Fibroblast of skin of scalp (primary cell): Measurements from ENCODE around the gene DHRS4L2.
"Not testable (repeated sequence)": the region's sequence is repeated elsewhere in the genome, so short reads cannot be mapped to it uniquely, and the experiment has no call there.

Experiments used
- DNase-seq: peaks from one replicate; pipeline ENCODE4 v3.0.0-alpha.2; 2013

DHRS4L2 gene

DNA sequence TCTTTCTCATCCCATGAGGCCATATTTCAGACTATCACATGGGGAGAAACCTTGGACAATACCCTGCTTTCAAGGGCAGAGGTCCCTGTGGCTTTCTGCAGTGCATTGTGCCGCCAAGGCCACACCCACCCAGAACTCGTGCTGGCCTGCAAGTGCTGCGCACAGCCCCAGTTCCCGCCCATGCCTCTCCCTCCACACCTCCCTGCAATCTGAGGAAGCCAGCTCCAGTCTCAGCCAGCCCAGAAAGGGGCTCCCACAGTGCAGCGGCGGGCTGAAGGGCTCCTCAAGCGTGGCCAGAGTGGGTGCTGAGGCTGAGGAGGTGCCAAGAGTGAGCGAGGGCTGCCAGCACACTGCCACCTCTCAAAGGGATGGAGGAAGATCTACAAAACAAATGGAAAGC, 15.6 kb upstream of the DHRS4L2 start:
- not testable (repeated sequence) for DNase-seq

DNA sequence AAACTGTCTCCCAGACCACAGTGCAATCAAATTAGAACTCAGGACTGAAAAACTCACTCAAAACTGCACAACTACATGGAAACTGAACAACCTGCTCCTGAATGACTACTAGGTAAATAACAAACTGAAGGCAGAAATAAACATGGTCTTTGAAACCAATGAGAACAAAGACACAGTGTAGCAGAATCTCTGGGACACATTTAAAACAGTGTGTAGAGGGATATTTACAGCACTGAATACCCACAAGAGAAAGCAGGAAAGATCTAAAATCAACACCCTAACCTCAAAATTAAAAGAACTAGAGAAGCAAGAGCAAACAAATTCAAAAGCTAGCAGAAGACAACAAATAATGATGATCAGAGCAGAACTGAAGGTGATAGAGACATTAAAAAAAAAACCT, 14.7 kb upstream of the DHRS4L2 start:
- DNase-seq = not testable (repeated sequence)

DNA sequence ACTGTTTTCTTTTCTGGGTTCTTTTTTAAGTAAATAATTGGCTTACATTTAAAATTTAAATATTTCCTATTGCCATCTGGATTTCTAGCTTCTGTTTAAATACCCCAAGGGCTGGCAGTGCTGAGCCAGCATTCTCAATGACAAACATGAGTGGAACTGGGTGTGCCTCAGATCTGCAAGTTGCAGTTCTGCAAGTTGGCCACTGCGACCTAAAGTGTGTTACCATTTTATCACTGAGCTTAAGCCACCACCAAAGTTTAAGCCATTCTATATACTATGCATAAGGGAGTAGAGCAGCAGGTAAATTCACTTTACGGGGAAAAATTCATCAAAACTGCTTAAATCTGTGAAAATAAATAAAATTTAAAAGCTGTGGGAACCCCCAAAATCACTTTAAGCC, 11.5 kb upstream of the DHRS4L2 start:
- DNase-seq = not testable (repeated sequence)

DNA sequence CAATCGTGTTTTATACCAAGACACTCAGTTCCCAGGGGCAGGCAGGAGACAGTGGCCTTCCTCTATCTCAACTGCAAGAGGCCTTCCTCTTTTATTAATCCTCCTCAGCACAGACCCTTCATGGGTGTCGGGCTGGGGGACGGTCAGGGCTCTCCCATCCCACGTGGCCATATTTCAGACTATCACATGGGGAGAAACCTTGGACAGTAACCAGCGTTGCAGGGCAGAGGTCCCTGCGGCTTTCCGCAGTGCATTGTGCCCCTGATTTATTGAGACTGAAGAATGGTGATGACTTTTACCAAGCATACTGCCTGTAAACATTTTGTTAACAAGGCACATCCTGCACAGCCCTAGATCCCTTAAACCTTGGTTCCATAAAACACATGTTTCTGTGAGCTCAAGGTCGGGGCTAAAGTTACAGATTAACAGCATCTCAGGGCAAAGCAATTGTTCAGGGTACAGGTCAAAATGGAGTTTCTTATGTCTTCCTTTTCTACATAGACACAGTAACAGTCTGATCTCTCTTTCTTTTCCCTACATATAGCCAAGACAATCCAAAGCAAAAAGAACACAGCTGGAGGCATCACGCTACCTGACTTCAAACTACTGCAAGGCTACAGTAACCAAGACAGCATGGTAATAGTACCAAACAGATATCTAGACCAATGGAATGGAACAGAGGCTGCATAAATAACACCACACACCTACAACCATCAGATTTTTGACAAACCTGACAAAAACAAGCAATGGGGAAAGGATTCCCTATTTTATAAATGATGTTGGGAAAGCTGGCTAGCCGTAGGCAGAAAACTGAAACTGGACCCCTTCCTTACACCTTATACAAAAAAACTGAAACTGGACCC, 6.5 kb upstream of the DHRS4L2 start:
- DNase-seq = not testable (repeated sequence)

DNA sequence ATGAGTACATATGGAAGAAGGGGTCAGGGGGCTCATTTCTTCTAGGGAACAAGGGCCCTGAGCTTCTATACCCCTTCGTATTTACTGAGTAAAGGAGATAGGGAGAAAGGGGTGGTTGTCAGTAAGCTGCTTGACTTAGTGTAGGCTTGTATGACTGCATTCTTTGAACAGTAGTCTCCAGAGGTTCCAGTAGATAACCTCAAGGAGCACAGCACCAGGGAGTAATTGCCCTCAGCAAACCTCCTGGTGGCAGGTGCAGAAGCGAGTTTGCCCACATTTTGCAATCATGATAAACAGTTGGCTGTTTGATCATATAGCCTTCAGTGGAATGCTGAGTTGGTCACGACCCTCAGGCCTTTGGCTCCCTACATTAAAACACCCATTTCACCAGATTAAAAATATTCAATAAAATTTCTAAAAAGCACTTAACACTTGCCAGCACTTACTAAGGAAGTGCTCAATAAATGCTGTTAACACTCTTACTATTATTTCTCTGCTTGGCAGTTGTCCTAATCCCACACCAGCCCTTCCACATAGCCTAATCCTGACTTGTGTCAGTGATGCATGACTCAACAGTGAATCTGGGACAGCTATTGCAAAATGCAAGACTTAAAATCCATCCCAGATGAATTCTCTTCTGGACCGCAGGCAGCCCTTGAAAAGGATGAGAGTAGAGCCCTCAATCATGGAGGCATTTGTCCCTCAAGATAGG, 3.7 kb upstream of the DHRS4L2 start:
- peak; percentile 93 for DNase-seq

DNA sequence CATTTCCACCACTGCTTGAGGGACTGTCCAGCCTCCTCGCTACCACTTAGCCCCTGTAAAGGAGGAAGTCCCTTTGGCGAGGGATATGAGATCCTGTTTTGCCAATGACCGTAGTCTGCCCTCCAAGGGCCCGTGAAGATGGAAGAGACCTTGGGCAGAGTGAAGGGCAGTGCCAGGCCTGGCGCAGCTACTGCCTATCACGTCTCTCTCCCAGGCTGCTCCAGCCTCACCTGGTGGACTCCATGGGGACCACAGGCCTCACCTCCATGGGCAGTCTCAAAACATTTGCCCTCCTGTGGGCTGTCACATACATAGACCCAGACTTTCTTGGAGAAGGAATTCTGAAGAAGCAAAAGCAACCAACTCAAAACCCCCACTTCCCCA, 514 bp upstream of the DHRS4L2 start:
- not testable (repeated sequence) for DNase-seq

DNA sequence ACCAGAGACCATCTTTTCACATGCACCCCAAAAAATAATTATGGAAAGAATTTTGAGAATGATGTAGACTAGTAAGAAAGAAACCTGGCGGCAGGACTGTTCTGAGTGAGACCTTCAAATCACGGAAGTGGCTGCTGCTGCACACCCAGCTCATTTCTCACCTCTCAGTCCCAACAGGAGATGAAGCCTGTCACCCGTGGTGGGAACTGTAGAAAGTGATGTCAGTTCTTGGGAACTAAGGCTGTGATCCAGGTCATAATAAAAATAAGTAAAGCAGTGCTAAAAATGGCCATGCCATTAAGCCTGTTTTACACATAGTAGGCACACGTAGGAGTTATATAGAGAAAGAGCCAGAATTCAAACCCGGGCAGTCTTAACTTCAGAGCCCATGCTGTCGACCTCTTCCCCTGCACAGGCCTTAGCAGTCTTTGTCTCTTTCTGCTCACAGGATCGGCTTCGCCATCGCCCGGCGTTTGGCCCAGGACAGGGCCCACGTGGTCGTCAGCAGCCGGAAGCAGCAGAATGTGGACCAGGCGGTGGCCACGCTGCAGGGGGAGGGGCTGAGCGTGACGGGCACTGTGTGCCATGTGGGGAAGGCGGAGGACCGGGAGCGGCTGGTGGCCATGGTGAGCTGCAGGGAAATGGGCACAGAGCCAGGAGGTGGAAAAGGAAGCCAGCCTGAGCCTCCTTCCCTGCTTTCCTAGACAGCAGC, 1.2 kb downstream of the DHRS4L2 start:
- DNase-seq = not testable (repeated sequence)

DNA sequence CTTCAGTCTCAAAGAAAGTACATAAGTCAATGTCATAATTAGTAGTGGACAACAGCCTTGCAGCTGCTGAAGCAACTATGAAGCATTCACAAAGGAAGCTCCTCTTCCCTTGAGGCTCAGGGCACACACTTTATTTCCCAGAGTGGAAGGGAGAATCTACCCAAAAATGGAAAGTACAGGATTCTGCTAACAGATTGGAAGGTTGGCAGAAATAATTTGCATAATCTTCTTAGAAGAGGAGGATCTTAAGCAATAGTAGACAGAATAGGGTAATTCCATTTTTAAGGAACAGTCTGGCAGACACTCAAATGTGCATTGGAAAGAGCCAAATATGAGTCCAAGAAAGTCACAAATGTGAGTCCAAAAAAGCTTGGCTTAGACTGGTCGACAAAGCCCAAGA, 2.2 kb downstream of the DHRS4L2 start:
- not testable (repeated sequence) for DNase-seq

DNA sequence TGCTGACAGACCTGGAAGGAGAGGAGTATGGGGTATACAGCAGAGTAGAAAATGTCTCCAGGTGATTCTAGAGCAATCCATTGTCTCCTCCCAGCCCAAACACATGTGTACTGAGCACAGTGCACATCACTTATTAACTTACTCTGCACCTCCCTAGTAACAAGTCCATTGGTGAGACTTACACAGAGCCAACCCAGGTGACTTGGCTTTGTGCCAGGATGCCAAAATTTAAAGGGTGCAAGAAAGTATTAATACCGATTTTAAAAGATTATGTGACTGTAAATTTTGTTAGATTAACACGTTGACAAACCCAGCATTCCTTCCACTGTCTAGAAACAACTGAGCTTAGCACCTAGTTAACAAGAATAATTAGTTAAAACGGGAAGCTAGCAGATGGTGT, 4.3 kb downstream of the DHRS4L2 start:
- DNase-seq = not testable (repeated sequence)

DNA sequence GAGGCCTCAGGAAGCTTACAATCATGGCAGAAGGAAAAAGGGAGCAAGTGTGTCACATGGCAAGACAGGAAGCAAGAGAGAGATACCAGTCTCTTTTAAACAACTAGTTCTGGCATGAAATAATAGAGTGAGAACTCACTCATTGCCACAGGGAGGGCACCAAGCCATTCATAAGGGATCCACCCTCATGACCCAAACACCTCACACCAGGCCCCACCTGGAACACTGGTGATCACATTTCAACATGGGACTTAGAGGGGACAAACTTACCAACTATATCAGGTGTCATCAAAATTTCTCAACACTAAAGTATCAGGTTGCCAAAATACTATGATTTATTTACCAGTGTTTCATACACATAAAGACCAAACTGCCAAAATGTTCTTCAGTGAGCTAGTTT, 7.3 kb downstream of the DHRS4L2 start:
- DNase-seq = not testable (repeated sequence)

DNA sequence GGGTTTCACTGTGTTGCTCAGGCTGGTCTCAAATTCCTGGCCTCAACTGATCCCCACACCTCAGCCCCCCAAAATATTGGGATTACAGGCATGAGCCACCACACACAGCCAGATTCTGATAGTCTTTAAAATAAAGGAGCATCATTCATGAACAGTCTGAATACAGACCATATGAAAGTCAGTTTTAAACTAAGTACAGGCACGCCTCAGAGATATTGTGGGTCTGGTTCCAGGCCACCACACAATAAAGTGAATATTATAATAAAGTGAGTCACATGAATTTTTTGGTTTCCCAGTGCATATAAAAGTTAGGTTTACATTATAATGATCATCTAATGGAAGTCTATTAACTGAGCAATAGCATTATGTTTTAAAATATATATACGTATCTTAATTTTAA, 8.1 kb downstream of the DHRS4L2 start:
- not testable (repeated sequence) for DNase-seq

DNA sequence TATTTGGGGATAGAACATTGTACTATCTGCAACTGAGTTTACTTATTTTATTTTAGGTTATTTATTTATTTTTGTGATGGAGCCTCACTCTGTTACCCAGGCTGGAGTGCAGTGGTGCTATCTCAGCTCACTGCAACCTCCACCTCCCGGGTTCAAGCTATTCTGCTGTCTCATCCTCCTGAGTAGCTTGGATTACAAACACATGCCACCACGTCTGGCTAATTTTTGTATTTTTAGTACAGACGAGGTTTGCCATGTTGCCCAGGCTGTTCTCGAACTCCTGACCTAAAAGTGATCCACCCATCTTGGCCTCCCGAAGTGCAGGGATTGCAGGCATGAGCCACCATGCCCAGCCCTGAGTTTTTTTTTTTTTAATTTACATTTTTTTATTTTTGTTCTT, 10.9 kb downstream of the DHRS4L2 start:
- not testable (repeated sequence) for DNase-seq

DNA sequence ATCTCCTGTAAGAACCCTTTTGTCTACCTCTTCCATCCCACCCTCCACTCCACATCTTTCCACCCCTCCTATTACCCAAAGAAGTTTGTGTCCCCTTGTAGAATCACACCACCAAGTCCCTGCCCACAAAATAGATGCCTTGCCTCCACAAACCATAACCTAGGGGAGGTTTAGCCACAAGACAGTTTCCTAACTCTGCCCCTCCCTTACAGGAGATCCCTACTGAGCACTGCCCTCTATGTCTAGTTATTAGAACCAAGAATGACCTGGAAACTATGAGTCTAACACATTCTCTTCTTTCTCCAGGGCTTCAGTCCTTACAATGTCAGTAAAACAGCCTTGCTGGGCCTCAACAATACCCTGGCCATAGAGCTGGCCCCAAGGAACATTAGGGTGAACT, 12.3 kb downstream of the DHRS4L2 start:
- not testable (repeated sequence) for DNase-seq

DNA sequence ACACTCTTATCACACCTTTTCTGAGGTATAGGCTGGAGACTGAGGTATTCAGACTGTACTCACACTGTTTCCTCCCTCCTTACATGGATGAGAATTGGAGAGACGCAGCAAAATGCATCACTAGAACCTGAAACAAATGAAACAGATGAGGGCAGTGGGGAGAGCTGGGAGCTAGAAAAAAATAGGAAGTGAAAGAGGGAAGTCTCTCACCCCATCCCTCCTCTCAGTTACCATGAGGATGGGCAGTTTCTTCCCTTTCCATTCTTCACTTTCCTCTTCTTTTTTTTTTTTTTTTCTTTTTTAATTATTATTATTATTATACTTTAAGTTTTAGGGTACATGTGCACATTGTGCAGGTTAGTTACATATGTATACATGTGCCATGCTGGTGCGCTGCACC, 12.9 kb downstream of the DHRS4L2 start:
- DNase-seq = not testable (repeated sequence)

DNA sequence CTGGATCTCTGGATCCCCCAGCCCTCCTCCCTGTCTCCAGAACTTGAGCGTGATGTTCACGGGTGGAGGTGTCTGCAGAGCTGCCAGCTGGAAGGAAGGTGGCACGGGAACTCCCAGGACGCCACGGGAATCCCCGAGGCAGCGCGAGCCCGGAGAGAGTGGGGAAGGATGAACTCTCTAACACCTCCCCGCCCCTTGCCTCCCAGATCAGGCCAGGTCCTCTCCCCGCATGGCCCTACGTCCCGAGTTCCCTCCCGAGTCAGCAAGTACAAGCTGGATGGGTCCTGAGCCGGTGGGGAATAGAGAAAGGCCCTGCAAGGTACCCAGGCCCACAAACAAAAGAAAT, 17.7 kb downstream of the DHRS4L2 start:
- not testable (repeated sequence) for DNase-seq

DNA sequence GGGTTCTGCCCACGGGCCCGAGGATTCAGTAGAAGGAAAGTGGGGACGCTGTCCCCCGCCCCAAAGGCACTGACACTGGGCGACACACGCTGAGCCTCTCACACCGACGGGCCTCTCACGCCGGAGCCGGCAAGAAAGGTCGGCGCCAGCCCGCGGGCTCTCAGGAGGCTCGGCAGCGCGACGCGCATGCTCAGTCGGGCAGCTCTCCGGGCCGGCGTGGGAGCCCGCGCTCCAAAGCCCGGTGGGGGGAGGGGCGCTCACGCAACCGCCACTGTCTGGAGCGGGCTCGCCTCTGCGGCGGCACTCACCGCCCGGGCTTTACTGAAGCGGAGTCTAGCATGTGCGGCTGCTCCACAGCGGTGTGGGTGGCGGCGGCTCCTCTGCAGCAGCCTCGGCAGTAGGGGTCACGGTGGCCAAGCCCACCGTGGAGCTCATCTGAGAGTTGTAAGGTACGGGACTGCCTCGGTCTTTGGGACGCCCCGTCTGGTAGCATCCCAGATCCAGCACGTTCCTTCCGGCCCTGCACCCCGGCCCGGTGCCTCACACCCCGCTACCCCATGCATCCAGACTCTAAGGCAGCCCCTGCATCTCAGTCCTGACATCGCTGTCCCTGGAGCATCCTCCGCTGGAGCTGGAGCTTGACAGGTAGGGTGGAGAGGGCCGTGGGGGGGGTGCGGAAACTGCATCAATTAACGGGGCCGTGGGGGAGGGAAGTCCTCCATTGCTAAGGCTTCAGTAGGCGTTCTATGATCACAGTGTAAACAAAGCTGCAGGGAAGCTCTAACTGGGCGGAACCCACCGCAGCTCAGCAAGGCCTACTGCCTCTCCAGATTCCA, 18.3 kb downstream of the DHRS4L2 start:
- DNase-seq = peak; percentile 23

DNA sequence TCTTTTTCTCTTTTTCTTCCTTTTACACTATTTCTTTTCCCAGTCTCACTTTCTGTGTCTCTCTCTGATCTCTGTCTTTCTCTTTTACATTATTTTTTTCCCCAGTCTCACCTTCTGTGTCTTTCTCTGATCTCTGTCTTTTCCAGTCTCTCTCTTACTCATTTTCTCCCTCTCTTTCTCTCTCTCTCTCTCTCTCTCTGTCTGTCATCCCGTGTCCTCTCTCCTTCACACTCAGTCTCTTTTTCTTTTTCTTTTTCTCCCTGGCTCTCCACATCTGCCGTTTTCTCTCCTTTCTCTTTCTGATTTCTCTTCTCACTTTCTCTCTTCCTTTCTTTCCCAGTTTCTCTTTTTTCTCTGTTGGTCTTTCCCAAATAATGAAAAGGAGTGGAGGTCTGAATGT, 22.3 kb downstream of the DHRS4L2 start:
- DNase-seq = no peak

DNA sequence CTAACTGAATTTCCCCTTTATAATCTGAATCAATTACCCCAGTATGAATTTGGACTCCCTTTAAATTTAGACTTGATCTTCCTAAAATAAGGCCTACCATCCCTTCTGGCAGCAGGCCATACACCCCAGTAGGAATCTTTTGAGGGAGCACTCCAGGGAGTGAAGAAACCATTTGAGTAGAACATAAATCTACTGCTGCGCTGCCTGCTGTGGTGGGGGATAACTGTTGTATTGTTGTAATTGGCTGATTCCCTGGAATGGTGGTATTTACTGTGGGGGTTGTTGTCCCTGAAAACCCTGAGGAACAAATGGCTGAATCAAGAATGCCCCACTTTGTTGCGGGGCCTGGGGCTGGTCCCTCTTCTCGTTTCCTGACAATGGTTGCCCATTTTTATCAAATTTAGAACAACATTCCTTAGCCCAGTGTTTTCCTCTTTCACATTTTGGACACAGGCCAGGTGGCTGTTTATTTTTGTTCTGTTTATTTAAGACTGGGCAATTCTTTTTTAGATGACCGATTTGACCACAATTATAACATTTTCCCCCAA, 24.1 kb downstream of the DHRS4L2 start:
- DNase-seq = not testable (repeated sequence)

DNA sequence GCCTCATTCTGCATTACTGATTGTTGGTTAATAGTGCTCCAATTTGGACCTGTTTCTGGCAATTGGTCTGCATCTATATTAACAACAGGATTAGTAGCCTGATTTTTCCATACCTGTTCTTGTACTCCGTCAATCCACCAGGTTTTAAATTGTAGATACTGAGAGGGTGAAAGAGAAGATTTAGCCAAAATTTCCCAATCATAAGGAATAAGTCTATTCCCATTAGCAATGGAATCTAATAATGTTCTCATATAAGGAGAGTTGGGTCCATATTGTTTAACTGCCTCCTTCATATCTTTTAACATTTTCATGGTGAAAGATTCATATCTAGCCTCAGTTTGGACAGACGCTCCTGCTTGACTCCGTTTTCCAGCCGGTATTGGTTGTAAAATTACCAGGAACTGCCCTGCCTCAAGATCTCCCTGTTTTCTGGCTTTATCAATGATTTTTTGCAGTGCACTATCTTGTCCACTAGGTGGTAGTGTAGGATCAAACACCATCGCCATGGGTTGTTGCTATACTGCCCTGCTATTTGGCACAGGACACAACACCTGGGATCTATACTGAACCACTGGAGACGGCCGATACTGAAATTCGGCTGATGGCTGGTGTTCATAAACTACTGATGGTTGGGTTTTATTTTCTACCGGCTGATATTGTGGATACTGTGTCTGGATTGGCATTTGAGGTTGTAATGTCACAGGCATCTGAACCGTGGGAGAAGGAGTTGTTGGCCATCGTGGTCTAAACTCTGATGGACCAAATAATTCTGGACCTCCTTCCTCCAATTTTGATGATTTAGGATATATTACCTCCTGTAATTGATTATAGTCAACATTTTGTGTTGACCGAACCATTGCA, 25.2 kb downstream of the DHRS4L2 start:
- peak; percentile 60 for DNase-seq

DNA sequence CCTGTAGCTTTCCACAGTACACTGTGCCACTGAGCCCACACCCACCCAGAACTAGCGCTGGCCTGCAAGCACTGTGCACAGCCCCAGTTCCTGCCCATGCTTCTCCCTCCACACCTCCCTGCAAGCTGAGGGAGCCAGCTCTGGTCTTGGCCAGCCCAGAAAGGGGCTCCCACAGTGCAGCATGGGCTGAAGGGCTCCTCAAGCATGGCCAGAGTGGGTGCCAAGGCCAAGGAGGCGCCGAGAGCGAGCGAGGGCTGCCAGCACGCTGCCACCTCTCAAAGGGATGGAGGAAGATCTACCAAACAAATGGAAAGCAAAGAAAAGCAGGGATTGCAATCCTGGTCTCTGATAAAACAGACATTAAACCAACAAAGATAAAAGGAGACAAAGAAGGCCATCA, 27.0 kb downstream of the DHRS4L2 start:
- not testable (repeated sequence) for DNase-seq

DNA sequence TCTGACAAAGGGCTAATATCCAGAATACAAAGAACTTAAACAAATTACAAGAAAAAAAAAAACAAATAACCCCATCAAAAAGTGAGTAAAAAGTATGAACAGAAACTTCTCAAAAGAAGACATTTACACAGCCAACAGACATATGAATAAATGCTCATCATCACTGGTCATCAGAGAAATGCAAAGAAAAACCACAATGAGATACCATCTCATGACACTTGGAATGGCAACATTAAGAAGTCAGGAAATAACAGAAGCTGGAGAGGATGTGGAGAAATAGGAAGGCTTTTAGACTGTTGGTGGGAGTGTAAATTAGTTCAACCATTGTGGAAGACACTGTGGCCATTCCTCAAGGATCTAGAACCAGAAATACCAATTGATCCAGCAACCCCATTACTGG, 30.2 kb downstream of the DHRS4L2 start:
- not testable (repeated sequence) for DNase-seq
